Activated CD4-positive, CD25-positive, alpha-beta regulatory T cell (primary cell): ENCODE results near the gene NUDCD3.

Experiments
- DNase-seq, 4 experiments: peaks; one replicate each; lab custom pipeline; 2025; lab: John Stamatoyannopoulos, UW

NUDCD3 gene

GRCh38 chr7:44400033-44400511 lies 90.4 kb downstream of the NUDCD3 start:
- DNase-seq: no peak

DNA sequence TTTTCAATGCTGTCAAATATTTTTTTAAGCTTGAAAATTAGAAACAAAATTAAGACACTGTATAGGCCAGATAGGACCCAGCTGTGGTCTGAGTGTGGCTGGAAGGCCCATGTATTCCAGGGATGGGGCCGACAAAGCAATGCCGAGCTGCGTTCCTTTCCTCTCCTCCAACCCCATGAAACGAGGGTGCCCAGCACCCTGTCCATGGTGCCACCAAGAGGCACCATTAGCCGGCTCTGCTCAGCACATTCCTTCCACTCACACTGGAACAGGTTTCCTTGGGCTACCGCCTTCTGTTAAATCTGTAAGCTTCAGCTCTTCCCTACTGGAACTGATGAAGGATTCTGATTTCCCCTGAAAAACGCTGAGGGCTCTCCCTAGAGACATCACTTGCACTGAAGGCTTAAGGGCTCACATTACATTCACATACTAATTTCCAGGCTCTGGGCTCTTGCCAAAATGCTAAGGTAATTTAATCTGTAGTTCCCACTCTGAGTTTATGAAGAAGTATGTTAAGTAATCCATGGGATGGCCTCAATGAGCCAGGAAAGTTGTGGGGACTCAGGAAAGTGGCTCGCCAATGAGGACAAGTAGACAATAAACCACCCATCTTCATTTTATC lies 91.4 kb downstream of the NUDCD3 start:
- no peak for DNase-seq

DNA sequence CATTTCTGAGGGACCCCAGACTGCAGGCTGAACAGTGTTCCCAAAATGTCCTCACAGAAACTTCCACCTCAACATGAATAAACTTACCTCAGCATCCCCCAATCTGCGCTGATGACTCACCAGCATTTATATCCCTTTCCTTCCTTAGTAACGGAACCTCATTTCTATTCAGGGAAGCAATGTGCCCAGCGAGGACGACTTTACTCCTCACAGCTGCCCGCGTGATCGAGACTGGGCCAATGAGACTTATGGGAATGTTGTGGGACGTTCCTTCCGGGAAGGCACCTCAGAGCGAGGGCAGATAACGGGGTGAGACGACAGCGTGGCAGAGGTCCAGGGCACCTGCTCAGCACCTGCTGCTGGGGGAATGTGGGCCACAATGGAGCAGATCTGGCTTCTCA lies 91.9 kb downstream of the NUDCD3 start:
- DNase-seq: no peak

- no peak for DNase-seq
Observed at GRCh38 chr7:44396931-44397545, 93.4 kb downstream of the NUDCD3 start.

- no peak for DNase-seq
Observed at GRCh38 chr7:44396496-44396895, 94.0 kb downstream of the NUDCD3 start.

GRCh38 chr7:44395067-44395466 lies 95.4 kb downstream of the NUDCD3 start:
- DNase-seq: no peak

DNA sequence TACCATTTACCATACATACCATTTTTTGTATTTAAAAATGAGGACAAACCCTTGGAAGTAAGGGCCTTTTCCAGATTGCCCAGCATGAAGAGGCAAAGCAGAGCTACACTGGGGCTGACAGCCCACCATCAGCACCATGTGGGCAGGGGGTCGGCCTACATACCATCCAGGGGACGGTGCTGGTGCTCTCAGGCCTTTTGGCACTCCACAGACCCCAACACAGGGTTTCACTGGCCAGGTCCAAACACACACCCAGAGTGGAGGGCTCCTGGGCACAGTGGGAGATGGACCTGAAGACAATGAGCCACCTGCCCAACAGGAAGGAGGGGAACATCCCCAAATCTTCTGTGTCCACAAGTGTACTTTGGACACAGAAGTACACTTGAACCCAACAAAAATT lies 95.8 kb downstream of the NUDCD3 start:
- no peak for DNase-seq

DNA sequence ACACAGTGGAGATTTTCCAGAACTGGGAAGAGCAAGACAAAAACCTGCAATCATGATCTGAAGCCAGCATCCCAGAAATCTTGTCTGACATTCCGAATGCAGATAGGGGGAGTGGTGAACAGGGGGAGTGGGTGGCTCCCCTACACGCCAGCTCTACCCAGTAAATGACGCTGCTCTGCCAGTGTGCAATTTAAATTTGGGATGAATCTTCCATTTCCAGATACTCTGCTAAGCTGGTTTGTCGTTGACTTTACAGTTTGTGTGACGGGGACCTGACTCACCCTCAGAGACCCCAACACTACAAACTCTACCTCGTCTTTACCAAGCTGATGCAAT lies 96.4 kb downstream of the NUDCD3 start:
- no peak for DNase-seq

- no peak for DNase-seq
Observed at GRCh38 chr7:44393238-44394111, 97.0 kb downstream of the NUDCD3 start.

DNA sequence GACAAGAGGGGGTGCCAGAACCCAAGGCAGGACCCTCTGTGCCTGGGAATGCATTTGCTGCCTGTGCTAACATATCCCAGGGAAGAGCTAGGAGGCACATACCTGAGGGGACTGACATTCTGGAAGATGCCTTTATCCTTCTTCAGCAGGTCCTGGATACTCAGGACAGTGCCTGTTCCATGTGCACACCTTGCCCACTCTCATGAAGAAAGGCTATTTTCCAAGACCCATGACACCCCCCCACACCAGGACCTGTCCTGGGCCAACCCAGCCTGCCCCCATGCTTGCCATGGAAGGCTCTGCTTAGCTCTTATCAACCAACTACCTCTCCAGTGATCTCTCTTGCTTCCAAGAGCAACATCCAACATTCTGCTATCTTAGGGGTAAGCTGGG lies 97.8 kb downstream of the NUDCD3 start:
- no peak for DNase-seq

DNA sequence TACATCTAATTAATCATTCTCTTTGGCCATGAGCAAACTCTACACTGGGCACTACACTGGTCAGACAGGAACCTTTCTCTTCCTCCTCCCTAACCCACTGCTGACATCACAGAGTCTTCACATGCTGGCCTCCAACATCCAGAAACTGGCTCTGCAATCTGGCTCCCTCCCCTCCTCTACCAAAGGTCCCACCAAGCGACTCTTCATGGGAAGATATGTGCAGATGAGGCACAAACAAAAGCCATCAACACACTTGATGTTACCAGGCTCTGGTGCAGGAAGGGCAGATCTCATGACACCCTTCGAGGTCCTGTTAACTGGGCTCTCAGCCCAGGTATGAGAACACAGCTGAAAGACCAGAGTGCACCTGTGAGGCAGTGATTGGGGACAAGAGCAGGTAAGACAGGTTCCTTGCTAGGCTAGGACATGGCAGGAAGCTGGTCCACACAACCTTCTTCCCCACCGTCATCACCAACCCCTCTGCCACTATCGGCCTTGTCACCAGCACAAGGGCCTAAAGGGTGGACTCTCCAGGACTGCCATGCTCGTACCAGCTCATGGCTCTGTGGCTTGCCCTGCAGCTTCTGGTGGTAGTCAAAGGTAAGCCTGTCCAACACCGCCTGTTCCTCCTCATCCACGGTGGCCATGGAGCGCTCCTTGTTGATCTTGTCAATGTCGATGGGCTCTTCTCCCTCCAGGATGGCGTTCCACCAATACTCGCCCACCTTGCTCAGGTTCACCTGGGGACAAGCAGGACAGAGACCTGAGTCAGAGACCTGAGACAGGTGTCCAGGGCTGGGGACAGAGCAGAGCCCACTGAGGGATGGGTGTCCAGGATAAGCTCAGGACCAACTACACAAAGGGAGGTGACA lies 98.5 kb downstream of the NUDCD3 start:
- DNase-seq: no peak

DNA sequence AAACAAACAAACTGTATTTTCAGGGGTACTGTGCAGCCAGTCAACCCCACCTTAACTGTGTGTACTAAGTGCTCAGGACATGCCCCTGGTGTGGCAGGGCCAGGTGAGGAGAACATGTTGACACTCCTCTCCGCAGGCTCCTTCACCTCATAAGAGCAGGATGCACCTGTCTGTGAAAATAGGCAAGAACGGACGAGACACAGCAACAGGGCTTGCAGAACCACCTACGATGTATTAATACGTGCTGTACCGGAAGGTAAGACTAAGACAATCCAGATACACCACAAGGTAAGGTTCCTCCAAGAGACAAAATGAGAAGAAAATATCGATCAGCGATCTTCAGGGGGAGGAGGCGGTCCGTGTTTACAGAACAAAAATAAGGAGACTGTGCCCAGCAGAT lies 99.3 kb downstream of the NUDCD3 start:
- no peak for DNase-seq

GRCh38 chr7:44390701-44391100 lies 99.8 kb downstream of the NUDCD3 start:
- no peak for DNase-seq

- no peak for DNase-seq
Observed at GRCh38 chr7:44388089-44388970, 102.1 kb downstream of the NUDCD3 start.

DNA sequence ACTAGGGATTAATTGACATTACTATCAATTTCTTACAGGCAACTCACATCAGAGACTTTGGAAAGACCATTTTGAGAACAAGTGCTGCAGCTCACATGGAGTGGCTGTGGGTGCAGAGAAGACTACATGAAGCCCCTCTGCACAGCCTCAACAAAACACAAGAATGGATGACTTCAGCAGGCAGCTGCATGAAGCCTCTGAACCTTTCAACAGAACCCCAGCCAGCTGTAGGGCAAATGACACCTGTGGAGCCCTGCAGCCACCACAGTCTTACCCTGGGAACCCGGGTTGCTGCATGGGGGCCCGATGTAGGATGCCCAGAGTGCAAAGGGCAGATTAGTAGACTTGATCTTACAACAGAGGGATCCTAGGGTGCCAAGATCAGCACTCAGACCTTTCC lies 103.1 kb downstream of the NUDCD3 start:
- DNase-seq: no peak

GRCh38 chr7:44386139-44386913 lies 104.1 kb downstream of the NUDCD3 start:
- DNase-seq: no peak

- DNase-seq: no peak
Observed at GRCh38 chr7:44385434-44386138, 104.9 kb downstream of the NUDCD3 start.

DNA sequence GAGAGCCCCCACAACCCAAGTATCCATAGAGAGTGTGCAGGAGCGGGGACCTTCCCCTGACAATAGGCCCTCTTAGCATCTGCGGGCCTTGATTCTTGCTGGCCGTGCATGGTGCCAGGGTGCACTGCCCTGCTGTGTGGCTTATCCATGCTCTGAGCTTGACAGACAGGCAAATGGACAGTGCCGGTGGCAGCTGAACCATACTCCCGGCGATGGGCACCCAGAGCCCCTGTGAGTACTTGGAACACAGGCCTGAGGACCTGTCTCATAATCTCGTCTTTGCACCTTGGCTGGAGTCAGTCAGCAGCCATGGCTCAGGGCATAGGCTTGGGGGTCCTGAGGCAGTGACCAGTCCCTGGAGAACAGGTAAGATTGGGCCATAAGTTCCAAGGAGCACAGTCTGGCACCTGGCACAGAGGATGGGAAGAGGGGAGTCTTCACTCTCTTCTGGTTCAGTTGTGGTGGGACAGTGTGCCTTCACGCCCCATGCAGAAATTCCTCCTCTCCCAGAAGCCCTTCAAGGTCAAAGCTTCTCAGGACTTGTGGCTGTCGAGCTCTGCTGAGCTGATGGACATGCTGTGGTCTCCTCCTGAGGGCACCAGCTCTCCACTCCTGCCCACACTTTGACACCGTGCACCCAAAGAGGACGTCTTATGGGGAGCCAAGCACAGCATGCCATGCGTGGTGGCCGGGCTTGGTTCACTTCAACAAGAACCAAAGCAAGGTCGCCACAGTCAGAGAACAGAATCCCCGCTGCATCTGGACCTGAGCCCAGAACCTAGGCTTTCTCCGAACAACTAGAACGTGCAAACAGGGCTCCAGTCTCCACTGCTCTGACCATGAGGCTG lies 105.6 kb downstream of the NUDCD3 start:
- no peak for DNase-seq

DNA sequence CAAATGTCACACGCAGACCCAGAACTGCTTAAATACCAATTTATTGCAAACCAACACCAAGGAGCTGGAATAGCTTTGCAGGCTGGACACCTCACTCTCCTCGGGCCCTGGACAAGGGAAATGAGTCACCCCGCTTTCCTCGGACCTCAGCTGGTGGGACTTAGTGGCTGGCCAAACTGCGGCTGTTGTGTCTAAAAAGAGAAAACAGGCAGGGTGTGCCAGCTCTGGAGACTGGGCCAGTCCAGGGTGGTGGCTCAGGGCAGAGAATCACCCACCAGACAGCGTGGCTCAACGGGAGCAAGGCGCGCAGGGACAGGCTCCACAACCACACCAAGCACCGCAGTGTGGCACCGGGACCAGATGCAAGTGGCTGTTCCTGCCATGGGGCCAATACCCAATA lies 106.9 kb downstream of the NUDCD3 start:
- no peak for DNase-seq
